Lower leg skin (tissue), 4 donors: ENCODE measurements around the gene PGAM5. TPM values are rescaled to one million over a fixed set of nuclear protein-coding genes. Genes with fewer than 3 reads are reported as not detected.

Source experiments
- DNase-seq, 2 donors: peaks; one replicate each; pipeline ENCODE4 v3.0.0-alpha.2; 2019; ENCODE audit warnings: low spot score in 2 of 2
- H3K4me3 ChIP-seq: fragments of 200-600 bp; sonication (generic); 2 replicates; pipeline ENCODE4 v1.5.1; 2017; ENCODE audit warnings: mild to moderate bottlenecking, low read depth; ENCODE audit not compliant: poor library complexity, severe bottlenecking
- POLR2A ChIP-seq, 2 donors: fragments of 450-650 bp; IDR thresholded peaks; one replicate each; pipeline ENCODE4 v1.6.1; 2016 to 2017; ENCODE audit warnings: antibody characterized with exemption in 2 of 2, mild to moderate bottlenecking in 1 of 2, moderate library complexity in 1 of 2
- WGBS, 2 donors: methylation state at CpG; one replicate each; pipeline ENCODE4 v1.1.5; 2018; 5-methylcytosine and 5-hydroxymethylcytosine counted together
- intact Hi-C: fragments of 100-400 bp; cut with DNase I; formaldehyde crosslinking; loops from one replicate; pipeline ENCODE4 v1.15.0; 2023; ENCODE audit warnings: low total_unique reads
- total RNA-seq, 4 donors: library from RNA; depleted of rRNA; stranded (reverse); fragments of >200 nt; gene quantifications; one replicate each; pipeline ENCODE4 v1.1.0, GENCODE V29; 2016
- TF ChIP-seq, protein P1 (sequence below), 3 donors: fragments of 450-650 bp; IDR thresholded peaks; one replicate each; pipeline ENCODE4 v1.5.1; 2016; ENCODE audit warnings: antibody characterized with exemption in 3 of 3, mild to moderate bottlenecking in 3 of 3, moderate library complexity in 2 of 3

PGAM5 gene
- total RNA-seq, 4 donors from 2014 or later: 28.1 to 54.6 (median 32.8) TPM

DNA sequence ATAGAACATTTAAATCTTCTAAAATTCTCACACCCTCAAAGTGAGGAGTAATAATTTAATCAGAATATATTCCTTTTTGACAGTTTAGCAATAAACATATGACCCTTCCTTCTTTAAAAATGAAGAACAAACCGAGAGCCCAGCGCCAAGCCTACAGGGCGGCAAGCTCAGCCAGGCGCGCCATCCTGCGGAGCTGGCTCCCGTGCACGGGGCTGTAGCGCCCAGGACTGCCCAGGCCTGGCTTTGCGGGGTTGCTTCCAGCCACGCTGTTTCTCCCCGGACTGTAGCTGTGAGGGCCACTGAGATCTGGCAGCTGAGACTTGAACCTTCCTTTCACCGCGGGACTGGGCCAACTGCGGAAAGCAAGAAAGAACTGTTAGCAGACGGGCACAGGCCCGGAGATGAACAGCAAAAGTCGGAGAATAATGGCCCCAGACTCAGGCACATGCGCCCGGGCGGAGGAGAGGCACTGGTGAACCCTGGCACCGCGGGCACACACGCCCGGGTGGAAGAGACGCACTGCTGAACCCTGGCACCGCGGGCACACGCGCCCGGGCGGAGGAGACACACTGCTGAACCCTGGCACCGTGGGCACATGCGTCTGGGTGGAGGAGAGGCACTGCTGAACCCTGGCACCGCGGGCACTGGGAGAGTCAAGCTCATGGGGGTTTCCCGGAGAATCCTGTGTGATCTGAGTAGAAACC, 16.6 kb downstream of the PGAM5 start:
- no peak for TF ChIP-seq POLR2A (IDR thresholded peaks at IDR 0.05)
- TF ChIP-seq, protein P1, sequence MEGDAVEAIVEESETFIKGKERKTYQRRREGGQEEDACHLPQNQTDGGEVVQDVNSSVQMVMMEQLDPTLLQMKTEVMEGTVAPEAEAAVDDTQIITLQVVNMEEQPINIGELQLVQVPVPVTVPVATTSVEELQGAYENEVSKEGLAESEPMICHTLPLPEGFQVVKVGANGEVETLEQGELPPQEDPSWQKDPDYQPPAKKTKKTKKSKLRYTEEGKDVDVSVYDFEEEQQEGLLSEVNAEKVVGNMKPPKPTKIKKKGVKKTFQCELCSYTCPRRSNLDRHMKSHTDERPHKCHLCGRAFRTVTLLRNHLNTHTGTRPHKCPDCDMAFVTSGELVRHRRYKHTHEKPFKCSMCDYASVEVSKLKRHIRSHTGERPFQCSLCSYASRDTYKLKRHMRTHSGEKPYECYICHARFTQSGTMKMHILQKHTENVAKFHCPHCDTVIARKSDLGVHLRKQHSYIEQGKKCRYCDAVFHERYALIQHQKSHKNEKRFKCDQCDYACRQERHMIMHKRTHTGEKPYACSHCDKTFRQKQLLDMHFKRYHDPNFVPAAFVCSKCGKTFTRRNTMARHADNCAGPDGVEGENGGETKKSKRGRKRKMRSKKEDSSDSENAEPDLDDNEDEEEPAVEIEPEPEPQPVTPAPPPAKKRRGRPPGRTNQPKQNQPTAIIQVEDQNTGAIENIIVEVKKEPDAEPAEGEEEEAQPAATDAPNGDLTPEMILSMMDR (IDR thresholded peaks at IDR 0.05): no peak
- DNase-seq: no peak
- 93 to 94% methylated on average over 37 of the region's 37 CpGs for WGBS, 2 donors
- no peak overlapping the region for H3K4me3 ChIP-seq
- intact Hi-C loops: no loop called here

DNA sequence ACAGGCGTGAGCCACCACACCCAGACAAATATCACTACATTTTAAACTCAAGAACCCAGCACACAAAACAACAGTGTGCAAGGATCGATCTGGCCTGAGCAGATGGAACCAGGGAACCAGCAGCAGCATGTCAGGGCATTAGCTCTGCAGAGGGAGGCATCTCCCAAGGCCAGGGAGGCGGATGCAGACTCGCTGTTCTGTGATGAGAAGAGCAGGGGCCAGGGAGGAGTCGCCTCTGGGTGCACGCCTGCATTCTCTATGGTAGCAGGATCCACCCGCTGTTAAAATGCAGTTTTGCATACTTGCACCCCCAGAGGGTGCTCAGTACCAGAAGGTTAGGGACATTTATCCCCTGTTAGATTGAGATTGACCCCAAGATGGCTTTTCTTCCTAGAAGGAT, 17.9 kb downstream of the PGAM5 start:
- intact Hi-C loops: no loop called here
- no peak for TF ChIP-seq POLR2A (IDR thresholded peaks at IDR 0.05)
- no peak for DNase-seq
- 87 to 94% methylated on average over 7 of the region's 7 CpGs for WGBS, 2 donors
- H3K4me3 ChIP-seq: no peak overlapping the region

DNA sequence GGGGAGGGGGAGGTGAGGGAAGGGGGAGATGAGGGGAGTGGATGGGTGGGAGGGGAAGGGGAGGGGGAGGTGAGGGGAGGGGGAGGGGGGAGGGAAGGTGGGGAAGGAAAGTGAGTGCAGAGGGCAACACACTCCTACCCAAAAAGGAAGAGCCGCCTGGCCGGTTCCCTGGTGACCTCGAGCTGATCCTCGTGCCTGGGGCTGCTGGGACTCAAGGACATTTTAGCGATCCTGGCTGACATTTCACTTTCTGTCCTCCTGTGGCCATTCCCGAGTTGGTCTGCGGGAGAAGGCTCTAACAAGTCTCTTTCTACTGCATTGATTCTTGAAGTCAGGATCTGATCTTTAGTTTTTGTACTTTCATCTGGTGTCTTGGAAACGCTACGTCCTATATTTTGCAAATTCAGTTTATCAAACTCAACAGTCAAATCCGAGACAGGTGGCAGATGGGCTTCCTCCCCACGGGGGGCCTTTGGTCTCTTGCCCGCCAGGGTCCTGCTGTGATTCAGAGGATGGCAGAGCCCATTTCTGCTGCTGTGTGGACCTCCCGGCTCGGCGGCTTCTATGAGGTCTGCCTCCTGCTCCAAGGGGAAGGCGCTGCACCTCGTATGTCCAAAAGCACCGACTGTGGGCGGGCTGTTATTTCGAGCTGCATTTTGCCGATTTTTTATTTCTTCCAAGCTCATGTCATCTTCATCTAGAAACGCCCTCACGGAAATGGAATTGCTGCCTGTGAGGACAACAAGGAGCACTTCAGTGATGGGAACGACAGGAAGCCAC, 19.1 kb downstream of the PGAM5 start:
- no peak for DNase-seq
- no peak overlapping the region for H3K4me3 ChIP-seq
- TF ChIP-seq POLR2A (IDR thresholded peaks at IDR 0.05): no peak
- TF ChIP-seq, protein P1 (IDR thresholded peaks at IDR 0.05): no peak
- intact Hi-C loops: no loop called here
- WGBS, 2 donors: 84 to 90% methylated on average over 24 of the region's 24 CpGs

DNA sequence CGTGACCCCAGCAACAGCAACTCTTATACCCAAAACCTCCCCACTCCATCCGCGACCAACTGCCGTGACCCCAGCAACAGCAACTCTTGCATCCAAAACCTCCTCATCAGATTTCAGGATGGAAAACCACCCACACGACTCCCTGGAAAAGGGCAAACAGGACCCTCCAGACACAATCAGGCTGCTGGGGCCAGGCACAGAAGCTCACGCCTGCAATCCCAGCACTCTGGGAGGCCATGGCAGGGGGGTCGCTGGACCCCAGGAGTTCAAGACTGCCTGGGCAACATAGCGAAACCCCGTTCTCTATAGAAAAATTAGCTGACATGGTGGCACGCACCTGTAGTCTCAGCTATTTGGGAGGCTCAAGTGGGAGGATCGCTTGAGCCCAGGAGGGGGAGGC, 19.7 kb downstream of the PGAM5 start:
- 89 to 95% methylated on average over 11 of the region's 11 CpGs for WGBS, 2 donors
- no peak for DNase-seq
- TF ChIP-seq, protein P1 (IDR thresholded peaks at IDR 0.05): no peak
- TF ChIP-seq POLR2A (IDR thresholded peaks at IDR 0.05): no peak
- intact Hi-C loops: no loop called here
- no peak overlapping the region for H3K4me3 ChIP-seq

DNA sequence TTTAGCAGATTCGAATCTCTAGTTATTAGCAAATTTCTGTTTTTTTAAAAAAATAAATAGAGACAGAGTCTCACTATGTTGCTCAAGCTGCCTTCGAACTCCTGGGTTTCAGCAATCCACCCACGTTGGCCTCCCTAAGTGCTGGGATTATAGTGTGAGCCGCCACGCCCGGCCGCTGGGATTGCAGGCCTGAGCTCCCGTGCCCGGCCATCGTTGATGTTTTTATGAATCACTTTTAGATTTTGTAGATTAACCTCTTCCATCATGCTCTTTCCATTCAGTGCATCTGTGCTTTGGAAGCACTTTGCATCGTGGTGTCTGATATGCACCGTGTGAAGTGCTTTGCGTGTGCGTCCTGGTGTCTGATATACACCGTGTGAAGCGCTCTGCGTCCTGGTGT, 20.9 kb downstream of the PGAM5 start:
- TF ChIP-seq, protein P1 (IDR thresholded peaks at IDR 0.05): no peak
- DNase-seq: no peak
- H3K4me3 ChIP-seq: no peak overlapping the region
- intact Hi-C loops: no loop called here
- 89 to 90% methylated on average over 17 of the region's 17 CpGs for WGBS, 2 donors

DNA sequence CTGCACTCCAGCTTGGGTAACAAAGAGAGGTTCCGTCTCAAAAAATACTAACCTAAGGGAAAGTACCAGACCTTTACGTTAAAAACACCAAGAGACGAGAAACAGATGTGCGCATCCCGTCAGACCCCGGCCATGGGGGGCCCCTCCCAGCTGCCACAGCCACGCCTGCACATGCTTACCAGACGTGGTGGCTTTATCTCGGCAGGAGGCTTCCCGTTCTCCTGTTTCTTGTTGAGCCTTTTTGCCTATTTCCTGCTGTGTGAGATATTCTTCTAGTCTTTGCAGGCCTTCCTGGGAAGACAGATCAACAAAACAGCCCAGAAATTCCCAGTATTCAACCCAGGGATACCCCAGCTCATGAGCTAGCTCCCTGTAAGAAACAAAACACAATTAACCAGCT, 23.6 kb downstream of the PGAM5 start:
- intact Hi-C loops: no loop called here
- DNase-seq: no peak
- no peak for TF ChIP-seq POLR2A (IDR thresholded peaks at IDR 0.05)
- TF ChIP-seq, protein P1 (IDR thresholded peaks at IDR 0.05): no peak
- no peak overlapping the region for H3K4me3 ChIP-seq
- 77 to 79% methylated on average over 10 of the region's 10 CpGs for WGBS, 2 donors
